OCI-LY7 (cell line): ENCODE results near the gene KIAA1328. TPM values are rescaled to one million over a fixed set of nuclear protein-coding genes. Genes with fewer than 3 reads are reported as not detected.
"Not testable (repeated sequence)": the region's sequence is repeated elsewhere in the genome, so short reads cannot be mapped to it uniquely, and the experiment has no call there.

Experiments
- BruUV-seq: library from RNA; stranded (reverse); fragments of 400-500 nt; replicated peaks from 2 replicates; lab custom pipeline; 2021; lab: Mats Ljungman, UMichigan
- CTCF ChIA-PET: fragments of 300-600 bp; sonication (Branson Sonifier 250); formaldehyde crosslinking; loops from one replicate; lab custom pipeline; 2022; ENCODE audit warnings: antibody characterized with exemption; ENCODE audit not compliant: unreplicated experiment; lab: Charles Lee
- POLR2A ChIA-PET: fragments of 300-600 bp; sonication (Branson Sonifier 250); formaldehyde crosslinking; loops from one replicate; lab custom pipeline; 2022; ENCODE audit warnings: antibody characterized with exemption; lab: Charles Lee
- DNase-seq: peaks from one replicate; pipeline ENCODE4 v3.0.0-alpha.2; 2015; ENCODE audit warnings: low spot score
- H2AFZ ChIP-seq: fragments of 200-600 bp; sonication (generic), shearing (Covaris generic); 2 replicates; pipeline ENCODE4 v1.6.1; 2014; ENCODE audit warnings: mild to moderate bottlenecking, antibody characterized with exemption, low read length, moderate library complexity
- H3K27ac ChIP-seq: fragments of 200-600 bp; sonication (generic); 2 replicates; pipeline ENCODE4 v1.5.1; 2014; ENCODE audit warnings: mixed run types, low read depth, mild to moderate bottlenecking, moderate library complexity, low read length, inconsistent platforms; ENCODE audit not compliant: poor library complexity, severe bottlenecking
- H3K36me3 ChIP-seq: fragments of 200-600 bp; sonication (generic); 2 replicates; pipeline ENCODE4 v1.6.1; 2014; ENCODE audit warnings: mild to moderate bottlenecking, antibody characterized with exemption, low read length, moderate library complexity, mixed read lengths; ENCODE audit not compliant: insufficient read depth
- H3K4me1 ChIP-seq: fragments of 200-600 bp; sonication (generic); 2 replicates; pipeline ENCODE4 v1.5.1; 2014; ENCODE audit warnings: mild to moderate bottlenecking, low read length; ENCODE audit not compliant: insufficient read depth, poor library complexity, severe bottlenecking
- H3K4me2 ChIP-seq: fragments of 200-600 bp; sonication (generic); 2 replicates; pipeline ENCODE4 v1.6.1; 2014; ENCODE audit warnings: mild to moderate bottlenecking, low read length
- H3K4me3 ChIP-seq: fragments of 200-600 bp; sonication (generic); 2 replicates; pipeline ENCODE4 v1.5.1; 2014; ENCODE audit warnings: mild to moderate bottlenecking, low read depth, low read length; ENCODE audit not compliant: poor library complexity, severe bottlenecking
- H3K79me2 ChIP-seq: fragments of 200-600 bp; sonication (generic); 2 replicates; pipeline ENCODE4 v1.6.1; 2016; ENCODE audit warnings: low read depth, mild to moderate bottlenecking, low read length, moderate library complexity, mixed read lengths; ENCODE audit not compliant: insufficient read depth
- H3K9me2 ChIP-seq: fragments of 200-600 bp; sonication (generic); 2 replicates; pipeline ENCODE4 v1.6.1; 2016; ENCODE audit warnings: mild to moderate bottlenecking, low read length, mixed read lengths; ENCODE audit not compliant: insufficient read depth
- H3K9me3 ChIP-seq: fragments of 200-600 bp; sonication (generic); 2 replicates; pipeline ENCODE4 v1.6.1; 2014; ENCODE audit warnings: mild to moderate bottlenecking, mixed run types, low read length, mixed read lengths
- H4K20me1 ChIP-seq: fragments of 200-600 bp; sonication (generic); 2 replicates; pipeline ENCODE4 v1.6.1; 2014; ENCODE audit warnings: mild to moderate bottlenecking, antibody characterized with exemption, low read length, moderate library complexity, mixed read lengths; ENCODE audit not compliant: insufficient read depth
- CTCF ChIP-seq: fragments of 200-600 bp; sonication (generic); conservative IDR thresholded peaks from 2 replicates; pipeline ENCODE4 v1.5.1; 2014; ENCODE audit warnings: mild to moderate bottlenecking, antibody characterized with exemption, low read length, moderate library complexity, mixed read lengths
- EZH2phosphoT487 ChIP-seq: fragments of 200-600 bp; sonication (generic); IDR thresholded peaks from 2 replicates; pipeline ENCODE4 v1.6.1; 2018; ENCODE audit warnings: low read depth, borderline replicate concordance, mild to moderate bottlenecking, mixed run types, antibody characterized with exemption, low read length, moderate library complexity, mixed read lengths
- intact Hi-C: fragments of 100-400 bp; cut with micrococcal nuclease; formaldehyde crosslinking; loops from one replicate; pipeline ENCODE4 v1.10.0; 2022; ENCODE audit not compliant: unreplicated experiment
- total RNA-seq, 2 experiments: library from RNA; depleted of rRNA in 1 of 2; stranded (reverse); fragments of >200 nt in 1 of 2; shearing (Covaris generic) in 1 of 2; gene quantifications; 2 replicates each; pipeline ENCODE4 v1.2.3, GENCODE V29; 2014 to 2022

Gene KIAA1328
- total RNA-seq, 2 experiments from 2014 or later: 3.0 to 5.8 TPM

GRCh38 chr18:36813824-36814223 is 15.1 kb upstream of the KIAA1328 start:
- intact Hi-C loops: no loop called here
- Histone ChIP-seq H3K4me2 (no peak overlapping the region), H3K9me2 (no peaks in the 10 kb centered on the region), H3K9me3 (no peaks in the 10 kb centered on the region), H3K4me1 (no peaks in the 10 kb centered on the region), H3K79me2 (no peaks in the 10 kb centered on the region), H3K36me3 (peaks cover 22% of the 10 kb centered on the region), H3K4me3 (no peak overlapping the region), H3K27ac (no peak overlapping the region), H4K20me1 (no peaks in the 10 kb centered on the region; the same call in 1 of the 2 replicates), H2AFZ (no peak overlapping the region)
- no TSS peak for BruUV-seq
- TF ChIP-seq EZH2phosphoT487: no peak
- TF ChIP-seq CTCF: no peak
- DNase-seq: no peak
- ChIA-PET POLR2A (no interaction called here), CTCF (no interaction called here)

GRCh38 chr18:36814994-36815393 is 13.9 kb upstream of the KIAA1328 start:
- TF ChIP-seq CTCF (no peak), EZH2phosphoT487 (no peak)
- Histone ChIP-seq H2AFZ (no peak overlapping the region), H3K27ac (no peak overlapping the region), H3K9me2 (no peaks in the 10 kb centered on the region), H3K4me3 (no peak overlapping the region), H4K20me1 (no peaks in the 10 kb centered on the region), H3K4me2 (no peak overlapping the region), H3K4me1 (no peaks in the 10 kb centered on the region), H3K79me2 (no peaks in the 10 kb centered on the region), H3K9me3 (no peaks in the 10 kb centered on the region), H3K36me3 (peaks cover 25% of the 10 kb centered on the region)
- CTCF ChIA-PET: no interaction called here
- DNase-seq: no peak
- BruUV-seq: no TSS peak
- POLR2A ChIA-PET: interaction anchor here (0.6 kb wide), 1 partner anchor 9 kb away, joined by 3 read pairs; no protein-coding TSS in a partner anchor
- intact Hi-C loops: no loop called here

- H3K9me3 ChIP-seq, H3K4me2 ChIP-seq, H3K79me2 ChIP-seq, CTCF ChIA-PET, DNase-seq, H4K20me1 ChIP-seq, H3K9me2 ChIP-seq, BruUV-seq, H3K4me1 ChIP-seq, H2AFZ ChIP-seq, H3K27ac ChIP-seq, POLR2A ChIA-PET, H3K4me3 ChIP-seq, intact Hi-C loops: not testable (repeated sequence)
- peaks cover 25% of the 10 kb centered on the region for H3K36me3 ChIP-seq
Observed at GRCh38 chr18:36816096-36816495, 12.8 kb upstream of the KIAA1328 start.
